NCI-H526 treated with DMSO at 0.1 percent for 48 hours (cell line): ENCODE data around the gene PLA2G4B.

Experiments
- DNase-seq: peaks from one replicate; lab custom pipeline; 2025; lab: John Stamatoyannopoulos, UW

The PLA2G4B gene

GRCh38 chr15:41849861-41850260 lies 11.2 kb downstream of the PLA2G4B start:
- DNase-seq = no peak

- DNase-seq = no peak
These were observed 12.0 kb downstream of the PLA2G4B start for GRCh38 chr15:41850482-41851166.

GRCh38 chr15:41851167-41851523 lies 12.5 kb downstream of the PLA2G4B start:
- no peak for DNase-seq

- no peak for DNase-seq
These were observed 13.2 kb downstream of the PLA2G4B start for GRCh38 chr15:41851755-41852370.

- no peak for DNase-seq
These were observed 14.3 kb downstream of the PLA2G4B start for GRCh38 chr15:41852736-41853590.

GRCh38 chr15:41853831-41854230 lies 15.2 kb downstream of the PLA2G4B start:
- no peak for DNase-seq

GRCh38 chr15:41854443-41854842 lies 15.8 kb downstream of the PLA2G4B start:
- no peak for DNase-seq

GRCh38 chr15:41855261-41855961 lies 16.8 kb downstream of the PLA2G4B start:
- DNase-seq = no peak

- DNase-seq = no peak
These were observed 17.6 kb downstream of the PLA2G4B start for GRCh38 chr15:41856262-41856661.

GRCh38 chr15:41856716-41857115 lies 18.1 kb downstream of the PLA2G4B start:
- no peak for DNase-seq

- DNase-seq = no peak
These were observed 18.7 kb downstream of the PLA2G4B start for GRCh38 chr15:41857316-41857715.

GRCh38 chr15:41858756-41859155 lies 20.1 kb downstream of the PLA2G4B start:
- no peak for DNase-seq

- DNase-seq = no peak
These were observed 21.6 kb downstream of the PLA2G4B start for GRCh38 chr15:41860049-41860828.

- no peak for DNase-seq
These were observed 23.2 kb downstream of the PLA2G4B start for GRCh38 chr15:41861736-41862356.

GRCh38 chr15:41862515-41863116 lies 24.0 kb downstream of the PLA2G4B start:
- DNase-seq = no peak

GRCh38 chr15:41865490-41866055 lies 26.9 kb downstream of the PLA2G4B start:
- no peak for DNase-seq

- no peak for DNase-seq
These were observed 27.6 kb downstream of the PLA2G4B start for GRCh38 chr15:41866263-41866703.

GRCh38 chr15:41866872-41867579 lies 28.4 kb downstream of the PLA2G4B start:
- DNase-seq = no peak

GRCh38 chr15:41868321-41868720 lies 29.7 kb downstream of the PLA2G4B start:
- DNase-seq = no peak
